AG09319 (cell line): ENCODE measurements around the gene MPND.

Experiments
- DNase-seq: peaks from one replicate; pipeline ENCODE4 v3.0.0-alpha.2; 2010; ENCODE audit warnings: low read depth; ENCODE audit errors: extremely low read depth
- CTCF ChIP-seq: IDR thresholded peaks from 2 replicates; pipeline ENCODE4 v1.5.1; 2011; ENCODE audit warnings: low read depth, mild to moderate bottlenecking, inconsistent platforms, low read length, moderate library complexity

MPND gene

GRCh38 chr19:4322942-4323665 lies 20.3 kb upstream of the MPND start:
- TF ChIP-seq CTCF = no peak
- DNase-seq = no peak

GRCh38 chr19:4323692-4324091 lies 19.7 kb upstream of the MPND start:
- no peak for TF ChIP-seq CTCF
- no peak for DNase-seq

GRCh38 chr19:4324228-4324627 lies 19.1 kb upstream of the MPND start:
- TF ChIP-seq CTCF = no peak
- DNase-seq = no peak

- TF ChIP-seq CTCF = no peak
- DNase-seq = no peak
Measured at GRCh38 chr19:4326215-4326836, 17.0 kb upstream of the MPND start.

GRCh38 chr19:4326837-4327251 lies 16.5 kb upstream of the MPND start:
- DNase-seq = no peak
- TF ChIP-seq CTCF = no peak

GRCh38 chr19:4327252-4327876 lies 16.0 kb upstream of the MPND start:
- no peak for DNase-seq
- TF ChIP-seq CTCF = no peak

- no peak for DNase-seq
- TF ChIP-seq CTCF = no peak
Measured at GRCh38 chr19:4327877-4328242, 15.5 kb upstream of the MPND start.
